Measurements from ENCODE around the gene LRRC27.
"Not testable (repeated sequence)": the region's sequence is repeated elsewhere in the genome, so short reads cannot be mapped to it uniquely, and the experiment has no call there.

LRRC27 gene

GRCh38 chr10:132331601-132332432, at the start of gene LRRC27:
Gene LRRC27, plus strand, starts transcription at chr10:132332193. Its CDS starts 1,332 bp downstream, at chr10:132333525.
- DNase-seq: peak; percentile 100

- no peak for DNase-seq
These were observed 49.1 kb upstream of the LRRC27 start for GRCh38 chr10:132282667-132283603.

- DNase-seq: no peak
These were observed 48.2 kb upstream of the LRRC27 start for GRCh38 chr10:132283604-132284382.

GRCh38 chr10:132289439-132289838, 42.6 kb upstream of the LRRC27 start:
- DNase-seq: no peak

- DNase-seq: no peak
These were observed 41.4 kb upstream of the LRRC27 start for GRCh38 chr10:132290631-132291030.

GRCh38 chr10:132291826-132292225, 40.2 kb upstream of the LRRC27 start:
- no peak for DNase-seq

- DNase-seq: no peak
These were observed 39.4 kb upstream of the LRRC27 start for GRCh38 chr10:132292287-132293200.

- DNase-seq: no peak
These were observed 38.7 kb upstream of the LRRC27 start for GRCh38 chr10:132293201-132293812.

GRCh38 chr10:132293813-132294520, 38.0 kb upstream of the LRRC27 start:
- no peak for DNase-seq

GRCh38 chr10:132294561-132295318, 37.3 kb upstream of the LRRC27 start:
- DNase-seq: no peak

GRCh38 chr10:132295481-132295880, 36.5 kb upstream of the LRRC27 start:
- DNase-seq: not testable (repeated sequence)

GRCh38 chr10:132296666-132297443, 35.1 kb upstream of the LRRC27 start:
- DNase-seq: no peak

- DNase-seq: no peak
These were observed 34.5 kb upstream of the LRRC27 start for GRCh38 chr10:132297526-132297925.

GRCh38 chr10:132298038-132298881, 33.7 kb upstream of the LRRC27 start:
- no peak for DNase-seq

- no peak for DNase-seq
These were observed 32.3 kb upstream of the LRRC27 start for GRCh38 chr10:132299371-132300336.

GRCh38 chr10:132300582-132300981, 31.4 kb upstream of the LRRC27 start:
- no peak for DNase-seq

Data from activated CD8-positive, alpha-beta memory T cell treated with anti-CD3 and anti-CD28 coated beads, Interleukin-2, amount 50 U/mL, for 48 hours (primary cell).